ENCODE results near the gene CTNND2. TPM values are rescaled to one million over a fixed set of nuclear protein-coding genes. Genes with fewer than 3 reads are reported as not detected.

Gene CTNND2
- total and polyA plus RNA-seq, 3 donors from 2014 or later: 9.1 to 17.2 (median 11.3) TPM

- TF ChIP-seq POLR2A (IDR thresholded peaks at IDR 0.05) (no peak), CTCF (IDR thresholded peaks at IDR 0.05) (no peak)
- Histone ChIP-seq H3K4me1 (no peaks in the 10 kb centered on the region), H3K36me3 (ENCODE audit: low read depth, missing control alignments) (no peaks in the 10 kb centered on the region), H3K4me3 (no peak overlapping the region), H3K27me3 (no peaks in the 10 kb centered on the region), H3K9me3 (no peaks in the 10 kb centered on the region), H3K27ac (no peak overlapping the region)
- no peak for DNase-seq
- WGBS, 2 donors: 68 to 100% methylated on average over 1 of the region's 1 CpG
- intact Hi-C loops (cut with DNase I; ENCODE audit: low total_unique reads): no loop called here
Measured at GRCh38 chr5:11650936-11651335, 253.3 kb downstream of the CTNND2 start.

GRCh38 chr5:11646141-11646540 is 258.1 kb downstream of the CTNND2 start:
- Histone ChIP-seq H3K9me3 (no peaks in the 10 kb centered on the region), H3K27ac (no peak overlapping the region), H3K36me3 (ENCODE audit: low read depth, missing control alignments) (no peaks in the 10 kb centered on the region), H3K4me1 (no peaks in the 10 kb centered on the region), H3K4me3 (no peak overlapping the region), H3K27me3 (no peaks in the 10 kb centered on the region)
- TF ChIP-seq CTCF (IDR thresholded peaks at IDR 0.05) (no peak), POLR2A (IDR thresholded peaks at IDR 0.05) (no peak)
- DNase-seq: no peak
- intact Hi-C loops (cut with DNase I; ENCODE audit: low total_unique reads): no loop called here
- 47 to 50% methylated on average over 3 of the region's 3 CpGs for WGBS, 2 donors

- no peak overlapping the region for H3K27ac ChIP-seq
- intact Hi-C loops (cut with DNase I; ENCODE audit: low total_unique reads): no loop called here
- no peaks in the 10 kb centered on the region for H3K36me3 ChIP-seq (ENCODE audit: low read depth, missing control alignments)
- no peak for TF ChIP-seq POLR2A (IDR thresholded peaks at IDR 0.05)
- TF ChIP-seq CTCF (IDR thresholded peaks at IDR 0.05): no peak
- WGBS, 2 donors: 59 to 67% methylated on average over 3 of the region's 3 CpGs
- no peak for DNase-seq
- no peaks in the 10 kb centered on the region for H3K4me1 ChIP-seq
- H3K4me3 ChIP-seq: no peak overlapping the region
- H3K9me3 ChIP-seq: no peaks in the 10 kb centered on the region
- no peaks in the 10 kb centered on the region for H3K27me3 ChIP-seq
Measured at GRCh38 chr5:11642438-11642837, 261.8 kb downstream of the CTNND2 start.

GRCh38 chr5:11640158-11640873 is 263.9 kb downstream of the CTNND2 start:
- 84 to 85% methylated on average over 4 of the region's 4 CpGs for WGBS, 2 donors
- Histone ChIP-seq H3K4me1 (no peaks in the 10 kb centered on the region), H3K27me3 (no peaks in the 10 kb centered on the region), H3K27ac (no peak overlapping the region), H3K4me3 (no peak overlapping the region), H3K9me3 (no peaks in the 10 kb centered on the region), H3K36me3 (ENCODE audit: low read depth, missing control alignments) (no peaks in the 10 kb centered on the region)
- intact Hi-C loops (cut with DNase I; ENCODE audit: low total_unique reads): no loop called here
- no peak for TF ChIP-seq POLR2A (IDR thresholded peaks at IDR 0.05)
- TF ChIP-seq CTCF (IDR thresholded peaks at IDR 0.05): no peak
- DNase-seq: no peak

GRCh38 chr5:11622785-11623184 is 281.5 kb downstream of the CTNND2 start:
- intact Hi-C loops (cut with DNase I; ENCODE audit: low total_unique reads): no loop called here
- WGBS, 2 donors: 88 to 89% methylated on average over 4 of the region's 4 CpGs
- H3K27me3 ChIP-seq: no peaks in the 10 kb centered on the region
- H3K9me3 ChIP-seq: no peaks in the 10 kb centered on the region
- no peaks in the 10 kb centered on the region for H3K4me1 ChIP-seq
- no peaks in the 10 kb centered on the region for H3K36me3 ChIP-seq (ENCODE audit: low read depth, missing control alignments)
- no peak for DNase-seq
- TF ChIP-seq POLR2A (IDR thresholded peaks at IDR 0.05) (no peak), CTCF (IDR thresholded peaks at IDR 0.05) (no peak)
- H3K4me3 ChIP-seq: no peak overlapping the region
- H3K27ac ChIP-seq: no peak overlapping the region
